ENCODE data around the gene E2F4. TPM values are rescaled to one million over a fixed set of nuclear protein-coding genes. Genes with fewer than 3 reads are reported as not detected.

Gene E2F4
- total RNA-seq, 1 experiment from 2014 or later = 74.5 TPM

DNA sequence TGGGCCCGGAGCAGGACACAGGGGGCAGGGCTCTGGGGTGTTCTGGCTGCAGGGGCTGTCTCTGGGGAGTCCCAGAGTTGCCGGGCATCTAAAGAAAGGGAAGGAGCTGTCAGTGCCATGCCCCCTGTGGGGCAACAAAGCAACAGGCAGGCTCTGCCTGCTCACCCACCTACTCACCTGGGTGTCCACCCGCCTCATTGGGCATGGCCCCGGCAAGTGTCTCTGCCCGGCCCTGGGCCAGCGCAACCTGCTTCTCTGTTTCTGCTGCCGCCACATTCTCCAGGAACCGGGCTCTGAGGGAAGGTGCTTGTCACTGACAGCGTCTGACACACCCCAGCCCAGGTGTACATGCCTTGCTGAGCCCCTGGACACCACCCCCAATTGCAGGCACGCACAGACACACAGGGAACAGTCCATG, 42.2 kb downstream of the E2F4 start:
- intact Hi-C loops (cut with micrococcal nuclease; ENCODE audit: unreplicated experiment) = no loop called here
- DNase-seq (ENCODE audit: low read depth, low spot score) = no peak
- CTCF ChIA-PET = no interaction called here
- Histone ChIP-seq H3K4me1 (ENCODE audit: control insufficient read depth, insufficient read depth, low read length) (no peaks in the 10 kb centered on the region), H3K27me3 (ENCODE audit: control insufficient read depth, insufficient read depth, low read length) (no peaks in the 10 kb centered on the region), H3K36me3 (ENCODE audit: control insufficient read depth, insufficient read depth, low read length) (no peaks in the 10 kb centered on the region), H3K9me3 (ENCODE audit: control insufficient read depth, insufficient read depth, low read depth, low read length) (no peaks in the 10 kb centered on the region), H3K27ac (ENCODE audit: low read length) (no peak overlapping the region), H3K4me3 (ENCODE audit: low read depth in 2 of 2, low read length in 2 of 2) (no peak overlapping the region)
- in situ Hi-C loops (cut with HindIII; ENCODE audit: low pct_unique_long_range_greater_than_20kb, low sequenced_read_pairs) = no loop called here
- BruUV-seq (replicated peaks) = no TSS peak
- POLR2A ChIA-PET = interaction anchor here (0.6 kb wide), 2 partner anchors 58 to 706 kb away, joined by 3 to 14 read pairs; no protein-coding TSS in a partner anchor
- ATAC-seq = no peak
- TF ChIP-seq POLR2AphosphoS5 (IDR thresholded peaks at IDR 0.05; ENCODE audit: low read depth, low read length) (no peak), SIN3A (IDR thresholded peaks at IDR 0.05; ENCODE audit: borderline replicate concordance, insufficient read depth, low read depth, low read length) (no peak), TCF7L2 (IDR thresholded peaks at IDR 0.05; ENCODE audit: low read depth, low read length) (no peak), CTCF (IDR thresholded peaks at IDR 0.05) (no peak)
- TF ChIP-seq, protein P1, sequence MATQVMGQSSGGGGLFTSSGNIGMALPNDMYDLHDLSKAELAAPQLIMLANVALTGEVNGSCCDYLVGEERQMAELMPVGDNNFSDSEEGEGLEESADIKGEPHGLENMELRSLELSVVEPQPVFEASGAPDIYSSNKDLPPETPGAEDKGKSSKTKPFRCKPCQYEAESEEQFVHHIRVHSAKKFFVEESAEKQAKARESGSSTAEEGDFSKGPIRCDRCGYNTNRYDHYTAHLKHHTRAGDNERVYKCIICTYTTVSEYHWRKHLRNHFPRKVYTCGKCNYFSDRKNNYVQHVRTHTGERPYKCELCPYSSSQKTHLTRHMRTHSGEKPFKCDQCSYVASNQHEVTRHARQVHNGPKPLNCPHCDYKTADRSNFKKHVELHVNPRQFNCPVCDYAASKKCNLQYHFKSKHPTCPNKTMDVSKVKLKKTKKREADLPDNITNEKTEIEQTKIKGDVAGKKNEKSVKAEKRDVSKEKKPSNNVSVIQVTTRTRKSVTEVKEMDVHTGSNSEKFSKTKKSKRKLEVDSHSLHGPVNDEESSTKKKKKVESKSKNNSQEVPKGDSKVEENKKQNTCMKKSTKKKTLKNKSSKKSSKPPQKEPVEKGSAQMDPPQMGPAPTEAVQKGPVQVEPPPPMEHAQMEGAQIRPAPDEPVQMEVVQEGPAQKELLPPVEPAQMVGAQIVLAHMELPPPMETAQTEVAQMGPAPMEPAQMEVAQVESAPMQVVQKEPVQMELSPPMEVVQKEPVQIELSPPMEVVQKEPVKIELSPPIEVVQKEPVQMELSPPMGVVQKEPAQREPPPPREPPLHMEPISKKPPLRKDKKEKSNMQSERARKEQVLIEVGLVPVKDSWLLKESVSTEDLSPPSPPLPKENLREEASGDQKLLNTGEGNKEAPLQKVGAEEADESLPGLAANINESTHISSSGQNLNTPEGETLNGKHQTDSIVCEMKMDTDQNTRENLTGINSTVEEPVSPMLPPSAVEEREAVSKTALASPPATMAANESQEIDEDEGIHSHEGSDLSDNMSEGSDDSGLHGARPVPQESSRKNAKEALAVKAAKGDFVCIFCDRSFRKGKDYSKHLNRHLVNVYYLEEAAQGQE (IDR thresholded peaks at IDR 0.05; ENCODE audit: insufficient read depth in 1 of 2, low read depth in 2 of 2, low read length in 1 of 2) = no peak

GRCh38 chr16:67235816-67236562, 44.0 kb downstream of the E2F4 start:
- ChIA-PET CTCF (no interaction called here), POLR2A (interaction anchor here (0.6 kb wide), 1 partner anchor 21 kb away, joined by 3 read pairs; no protein-coding TSS in a partner anchor)
- in situ Hi-C loops (cut with HindIII; ENCODE audit: low pct_unique_long_range_greater_than_20kb, low sequenced_read_pairs) (no loop called here), intact Hi-C loops (cut with micrococcal nuclease; ENCODE audit: unreplicated experiment) (no loop called here)
- Histone ChIP-seq H3K4me1 (ENCODE audit: control insufficient read depth, insufficient read depth, low read length) (no peaks in the 10 kb centered on the region), H3K36me3 (ENCODE audit: control insufficient read depth, insufficient read depth, low read length) (no peaks in the 10 kb centered on the region), H3K4me3 (ENCODE audit: low read depth in 2 of 2, low read length in 2 of 2) (no peak overlapping the region), H3K9me3 (ENCODE audit: control insufficient read depth, insufficient read depth, low read depth, low read length) (no peaks in the 10 kb centered on the region), H3K27me3 (ENCODE audit: control insufficient read depth, insufficient read depth, low read length) (no peaks in the 10 kb centered on the region), H3K27ac (ENCODE audit: low read length) (no peak overlapping the region)
- BruUV-seq (replicated peaks) = no TSS peak
- no peak for ATAC-seq
- no peak for TF ChIP-seq TCF7L2 (IDR thresholded peaks at IDR 0.05; ENCODE audit: low read depth, low read length)
- TF ChIP-seq SIN3A (IDR thresholded peaks at IDR 0.05; ENCODE audit: borderline replicate concordance, insufficient read depth, low read depth, low read length) = no peak
- no peak for TF ChIP-seq POLR2AphosphoS5 (IDR thresholded peaks at IDR 0.05; ENCODE audit: low read depth, low read length)
- no peak for TF ChIP-seq CTCF (IDR thresholded peaks at IDR 0.05)
- TF ChIP-seq, protein P1 (IDR thresholded peaks at IDR 0.05; ENCODE audit: insufficient read depth in 1 of 2, low read depth in 2 of 2, low read length in 1 of 2) = no peak
- no peak for DNase-seq (ENCODE audit: low read depth, low spot score)

All from Panc1 (cell line).